ENCODE measurements around the gene TCF15. TPM values are rescaled to one million over a fixed set of nuclear protein-coding genes. Genes with fewer than 3 reads are reported as not detected.

TCF15 gene
- total and polyA plus RNA-seq, 2 experiments from 2014 or later, result 3.8 to 4.0 TPM

- Histone ChIP-seq H3K27me3 (ENCODE audit: insufficient read depth) (no peaks in the 10 kb centered on the region), H3K9me2 (ENCODE audit: insufficient read depth) (no peaks in the 10 kb centered on the region), H3K4me1 (ENCODE audit: insufficient read depth) (no peaks in the 10 kb centered on the region), H2AFZ (no peak overlapping the region), H3K79me2 (replicated peaks; ENCODE audit: insufficient read depth) (no peaks in the 10 kb centered on the region), H3K4me2 (no peak overlapping the region), H3K36me3 (ENCODE audit: insufficient read depth) (no peaks in the 10 kb centered on the region), H4K20me1 (replicated peaks; ENCODE audit: insufficient read depth) (no peaks in the 10 kb centered on the region), H3K27ac (ENCODE audit: low read depth) (no peak overlapping the region), H3F3A (replicated peaks; ENCODE audit: low read depth) (peaks cover 15% of the 10 kb centered on the region; the same call in 1 of the 2 replicates), H3K4me3 (no peak overlapping the region)
- H3K27me3 Mint-ChIP-seq (ENCODE audit: insufficient read depth, low read depth, poor library complexity), result peaks cover 19% of the 10 kb centered on the region
- H3K9me3 Mint-ChIP-seq, result peaks cover 11% of the 10 kb centered on the region
- H3K36me3 Mint-ChIP-seq (ENCODE audit: low read depth), result peaks cover 3% of the 10 kb centered on the region; the same call in 1 of the 3 replicates
- DNase-seq (ENCODE audit: low spot score) (no peak), ATAC-seq (no peak)
- H3K4me1 Mint-ChIP-seq, result peaks cover 13% of the 10 kb centered on the region
- H3K27ac Mint-ChIP-seq, result no peak overlapping the region
- H3K4me3 Mint-ChIP-seq, result no peak overlapping the region
- TF ChIP-seq EZH2 (IDR thresholded peaks at IDR 0.05; ENCODE audit: low read depth, unreplicated experiment) (no peak), ZNF331 (CRISPR knock-in tag; IDR thresholded peaks at IDR 0.05; ENCODE audit: low read depth) (no peak), EZH2phosphoT487 (IDR thresholded peaks at IDR 0.05; ENCODE audit: unreplicated experiment) (no peak), STAT1 (IDR thresholded peaks at IDR 0.05; ENCODE audit: unreplicated experiment) (no peak), NANOG (IDR thresholded peaks at IDR 0.05; ENCODE audit: borderline replicate concordance) (no peak)
- TF ChIP-seq, protein P1, sequence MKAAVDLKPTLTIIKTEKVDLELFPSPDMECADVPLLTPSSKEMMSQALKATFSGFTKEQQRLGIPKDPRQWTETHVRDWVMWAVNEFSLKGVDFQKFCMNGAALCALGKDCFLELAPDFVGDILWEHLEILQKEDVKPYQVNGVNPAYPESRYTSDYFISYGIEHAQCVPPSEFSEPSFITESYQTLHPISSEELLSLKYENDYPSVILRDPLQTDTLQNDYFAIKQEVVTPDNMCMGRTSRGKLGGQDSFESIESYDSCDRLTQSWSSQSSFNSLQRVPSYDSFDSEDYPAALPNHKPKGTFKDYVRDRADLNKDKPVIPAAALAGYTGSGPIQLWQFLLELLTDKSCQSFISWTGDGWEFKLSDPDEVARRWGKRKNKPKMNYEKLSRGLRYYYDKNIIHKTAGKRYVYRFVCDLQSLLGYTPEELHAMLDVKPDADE (IDR thresholded peaks at IDR 0.05), result no peak
These were observed 28.5 kb upstream of the TCF15 start for GRCh38 chr20:638579-638978.

- H3K9me2 ChIP-seq (ENCODE audit: insufficient read depth), result no peaks in the 10 kb centered on the region
- peaks cover 13% of the 10 kb centered on the region for H3K27me3 Mint-ChIP-seq (ENCODE audit: insufficient read depth, low read depth, poor library complexity)
- no peak overlapping the region for H3K4me2 ChIP-seq
- H2AFZ ChIP-seq, result no peak overlapping the region
- H3F3A ChIP-seq (replicated peaks; ENCODE audit: low read depth), result peaks cover 9% of the 10 kb centered on the region; the same call in 1 of the 2 replicates
- peaks cover 11% of the 10 kb centered on the region for H3K4me1 Mint-ChIP-seq
- DNase-seq (ENCODE audit: low spot score) (no peak), ATAC-seq (no peak)
- H4K20me1 ChIP-seq (replicated peaks; ENCODE audit: insufficient read depth), result no peaks in the 10 kb centered on the region
- no peaks in the 10 kb centered on the region for H3K4me1 ChIP-seq (ENCODE audit: insufficient read depth)
- peaks cover 7% of the 10 kb centered on the region for H3K9me3 Mint-ChIP-seq
- H3K27me3 ChIP-seq (ENCODE audit: insufficient read depth), result no peaks in the 10 kb centered on the region
- no peak overlapping the region for H3K27ac Mint-ChIP-seq
- no peak overlapping the region for H3K4me3 Mint-ChIP-seq
- H3K36me3 ChIP-seq (ENCODE audit: insufficient read depth), result no peaks in the 10 kb centered on the region
- no peak overlapping the region for H3K4me3 ChIP-seq
- no peak overlapping the region for H3K27ac ChIP-seq (ENCODE audit: low read depth)
- H3K36me3 Mint-ChIP-seq (ENCODE audit: low read depth), result peaks cover 3% of the 10 kb centered on the region; the same call in 1 of the 3 replicates
- H3K79me2 ChIP-seq (replicated peaks; ENCODE audit: insufficient read depth), result no peaks in the 10 kb centered on the region
- TF ChIP-seq EZH2 (IDR thresholded peaks at IDR 0.05; ENCODE audit: low read depth, unreplicated experiment), result no peak
- TF ChIP-seq STAT1 (IDR thresholded peaks at IDR 0.05; ENCODE audit: unreplicated experiment), result no peak
- no peak for TF ChIP-seq ZNF114 (CRISPR knock-in tag; IDR thresholded peaks at IDR 0.05)
- no peak for TF ChIP-seq EZH2phosphoT487 (IDR thresholded peaks at IDR 0.05; ENCODE audit: unreplicated experiment)
- no peak for TF ChIP-seq ZNF331 (CRISPR knock-in tag; IDR thresholded peaks at IDR 0.05; ENCODE audit: low read depth)
- TF ChIP-seq NANOG (IDR thresholded peaks at IDR 0.05; ENCODE audit: borderline replicate concordance), result no peak
- TF ChIP-seq ZNF462 (CRISPR knock-in tag; IDR thresholded peaks at IDR 0.05), result no peak
- no peak for TF ChIP-seq POLR2AphosphoS5 (IDR thresholded peaks at IDR 0.05; ENCODE audit: low read depth)
- TF ChIP-seq JUNB (IDR thresholded peaks at IDR 0.05; ENCODE audit: unreplicated experiment), result no peak
- TF ChIP-seq, protein P1 (IDR thresholded peaks at IDR 0.05), result no peak
These were observed 27.4 kb upstream of the TCF15 start for GRCh38 chr20:637559-637958.

Data from GM23338 (cell line).